Measurements from ENCODE around the gene CEP20.

The CEP20 gene

DNA sequence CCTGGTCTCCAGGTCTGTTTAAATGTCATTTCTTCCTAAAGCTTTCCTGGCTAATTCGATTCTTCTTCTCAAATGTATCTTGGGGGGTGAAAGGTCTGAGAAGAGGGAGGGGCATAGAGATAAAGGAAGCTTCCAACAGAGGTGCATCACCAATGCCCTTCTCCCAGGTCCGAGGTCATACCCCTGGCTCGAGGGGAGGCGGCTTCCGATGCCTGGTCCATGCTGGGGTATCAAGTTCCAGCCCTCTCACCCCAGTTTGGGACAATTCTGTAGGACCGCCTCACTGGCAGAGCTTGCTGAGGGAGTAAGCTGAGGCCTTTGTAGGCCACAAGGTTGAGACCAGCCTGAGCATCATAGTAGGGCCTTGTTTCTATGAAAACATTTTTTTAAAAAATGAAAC, 10.3 kb upstream of the CEP20 start:
- no peak for DNase-seq (ENCODE audit: low read depth, low spot score)

GRCh38 chr16:15897834-15898254, 9.4 kb upstream of the CEP20 start:
- DNase-seq (ENCODE audit: low read depth, low spot score): no peak

- no peak for DNase-seq (ENCODE audit: low read depth, low spot score)
Observed at GRCh38 chr16:15897121-15897780, 8.8 kb upstream of the CEP20 start.

- DNase-seq (ENCODE audit: low read depth, low spot score): no peak
Observed at GRCh38 chr16:15894571-15895374, 6.4 kb upstream of the CEP20 start.

DNA sequence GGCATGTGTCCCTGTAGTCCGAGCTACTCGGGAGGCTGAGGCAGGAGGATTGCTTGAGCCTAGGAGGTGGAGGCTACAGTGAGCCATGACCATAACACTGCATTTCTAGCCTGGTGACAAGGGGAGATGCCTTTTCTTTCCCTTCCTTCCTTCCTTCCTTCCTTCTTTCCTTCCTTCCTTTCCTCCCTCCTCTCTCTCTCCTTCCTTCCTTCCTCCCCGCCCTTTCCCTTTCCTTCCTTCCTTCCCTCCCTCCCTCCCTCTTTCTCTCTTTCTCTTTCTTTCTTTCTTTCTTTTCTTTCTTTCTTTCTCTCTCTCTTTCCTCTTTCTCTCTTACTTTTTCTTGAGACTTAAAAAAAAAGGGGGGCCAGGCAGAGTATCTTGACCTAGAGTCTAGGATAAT, 3.1 kb upstream of the CEP20 start:
- no peak for DNase-seq (ENCODE audit: low read depth, low spot score)

DNA sequence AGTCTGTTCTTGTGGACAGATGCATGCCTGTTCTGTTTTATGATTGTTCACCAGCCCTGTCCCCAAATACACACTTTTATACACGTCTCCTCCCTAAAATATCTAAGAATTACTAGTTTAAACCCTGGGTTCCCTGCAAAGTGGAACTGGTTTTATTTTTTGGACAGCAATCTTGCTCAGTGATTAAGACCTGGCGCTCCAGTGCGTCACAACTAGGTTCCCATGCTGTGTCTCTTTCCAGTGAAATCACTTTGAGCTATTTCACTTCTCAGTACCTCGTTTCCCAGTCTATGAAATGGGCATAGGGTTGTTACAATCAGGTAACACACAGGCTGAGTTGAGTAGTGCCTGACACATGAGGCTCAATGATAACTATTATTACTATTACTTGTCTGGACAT, 1.1 kb downstream of the CEP20 start:
- DNase-seq (ENCODE audit: low read depth, low spot score): no peak

DNA sequence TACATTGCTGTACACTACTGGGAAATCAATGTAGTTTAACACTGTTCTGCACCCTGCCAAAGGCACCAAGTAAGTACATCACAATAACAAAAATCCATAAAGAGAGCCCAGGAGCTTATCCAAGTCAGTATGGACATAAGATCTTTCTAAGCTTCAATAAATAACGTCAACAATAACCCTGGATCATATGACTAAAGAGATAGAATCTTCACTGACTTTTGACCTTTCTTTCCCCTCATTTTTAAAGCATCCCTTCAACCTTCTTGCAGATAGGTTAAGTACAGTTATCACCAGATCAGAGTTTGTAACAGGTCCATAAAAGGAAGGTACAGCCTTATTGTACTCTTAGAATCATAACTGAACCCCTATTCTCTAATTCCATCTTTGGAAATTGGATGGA, 2.3 kb downstream of the CEP20 start:
- no peak for DNase-seq (ENCODE audit: low read depth, low spot score)

DNA sequence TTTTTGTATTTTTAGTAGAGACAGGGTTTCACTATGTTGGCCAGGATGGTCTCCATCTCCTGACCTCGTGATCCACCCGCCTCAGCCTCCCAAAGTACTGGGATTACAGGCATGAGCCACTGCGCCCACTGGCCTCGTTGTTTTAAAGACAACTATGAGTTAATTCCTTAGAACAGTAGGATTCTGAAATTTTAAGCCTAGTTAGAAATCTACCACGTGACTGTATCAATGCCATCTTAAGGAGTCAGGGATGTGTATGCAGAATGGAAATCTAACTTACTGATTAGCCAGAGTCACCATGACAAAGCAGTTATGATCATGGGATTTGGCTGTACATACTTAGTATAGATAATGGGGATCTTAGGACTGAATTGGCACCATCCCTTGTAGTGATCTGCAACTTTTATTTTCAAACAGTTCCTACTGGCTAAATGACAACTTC, 2.8 kb downstream of the CEP20 start:
- DNase-seq (ENCODE audit: low read depth, low spot score): no peak

DNA sequence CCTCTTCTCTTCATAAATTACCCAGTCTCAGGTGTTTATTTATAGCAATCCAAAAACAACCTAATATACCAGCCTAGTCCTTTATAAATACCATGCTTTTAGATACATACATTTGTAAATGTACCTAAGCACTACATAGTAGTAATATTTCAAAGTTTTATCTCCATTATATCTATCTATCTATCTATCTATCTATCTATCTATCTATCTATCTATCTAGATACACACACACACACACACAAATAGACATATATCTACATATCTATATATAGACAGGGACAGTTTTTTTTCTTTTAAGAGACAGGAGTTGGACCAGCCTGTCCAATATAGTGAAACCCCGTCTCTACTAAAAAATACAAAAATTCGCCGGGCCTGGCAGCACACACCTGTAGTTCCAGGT, 5.8 kb downstream of the CEP20 start:
- no peak for DNase-seq (ENCODE audit: low read depth, low spot score)

GRCh38 chr16:15881794-15882379, 6.5 kb downstream of the CEP20 start:
- no peak for DNase-seq (ENCODE audit: low read depth, low spot score)

DNA sequence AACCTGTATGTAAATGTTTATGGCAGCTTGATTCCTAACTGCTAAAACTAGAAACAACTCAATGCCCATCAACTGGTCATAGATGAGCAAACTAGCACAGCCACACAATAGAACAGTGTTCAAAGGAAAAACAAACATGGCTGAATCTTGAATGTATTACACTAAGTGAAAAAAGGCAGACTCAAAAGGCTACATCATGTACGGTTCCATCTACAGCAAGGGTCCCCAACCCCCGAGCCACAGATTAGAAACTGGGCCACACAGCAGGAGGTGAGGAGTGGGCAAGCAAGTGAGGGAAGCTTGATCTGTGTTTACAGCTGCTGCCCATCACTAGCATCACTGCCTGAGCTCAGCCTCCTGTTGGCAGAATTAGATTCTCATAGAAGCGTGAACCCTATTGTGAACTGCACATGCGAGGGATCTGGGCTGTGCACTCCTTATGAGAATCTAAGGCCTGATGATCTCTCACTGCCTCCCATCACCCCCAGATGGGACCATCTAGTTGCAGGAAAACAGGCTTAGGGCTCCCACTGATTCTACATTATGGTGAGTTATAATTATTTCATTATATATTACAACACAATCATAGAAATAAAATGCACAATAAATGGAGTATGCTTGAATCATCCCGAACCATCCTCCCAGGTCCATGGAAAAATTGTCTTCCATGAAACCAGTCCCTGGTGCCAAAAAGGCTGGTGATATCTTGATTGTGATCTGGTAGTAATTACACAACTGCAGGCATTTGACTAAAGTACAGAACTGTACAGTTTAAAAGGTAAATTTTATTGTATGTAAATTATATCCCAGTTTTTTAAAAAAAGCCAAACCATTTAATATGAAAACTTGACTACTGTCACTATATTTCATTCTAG, 7.7 kb downstream of the CEP20 start:
- DNase-seq (ENCODE audit: low read depth, low spot score): no peak

- DNase-seq (ENCODE audit: low read depth, low spot score): no peak
Observed at GRCh38 chr16:15879255-15879811, 9.1 kb downstream of the CEP20 start.

- DNase-seq (ENCODE audit: low read depth, low spot score): no peak
Observed at GRCh38 chr16:15876503-15876902, 11.9 kb downstream of the CEP20 start.

GRCh38 chr16:15874745-15875314, 13.6 kb downstream of the CEP20 start:
- no peak for DNase-seq (ENCODE audit: low read depth, low spot score)

DNA sequence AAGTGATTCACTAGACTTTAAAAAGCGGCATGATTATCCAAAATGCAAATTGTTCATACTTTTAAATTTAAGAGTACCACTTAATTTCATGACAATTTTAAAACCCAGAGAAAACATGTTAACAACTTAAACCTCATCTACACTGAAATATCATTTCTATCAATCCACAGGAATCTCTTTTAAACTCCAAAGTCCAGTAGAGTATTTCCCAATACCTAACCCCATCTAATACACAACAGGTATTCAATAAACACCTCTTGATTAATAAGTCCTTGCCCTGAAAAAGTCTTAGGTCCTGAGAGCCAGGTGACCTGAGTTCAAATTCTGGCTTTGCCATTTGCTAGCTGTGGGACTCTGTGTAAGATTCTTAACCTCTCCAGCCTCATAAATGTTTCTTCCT, 14.7 kb downstream of the CEP20 start:
- DNase-seq (ENCODE audit: low read depth, low spot score): no peak

DNA sequence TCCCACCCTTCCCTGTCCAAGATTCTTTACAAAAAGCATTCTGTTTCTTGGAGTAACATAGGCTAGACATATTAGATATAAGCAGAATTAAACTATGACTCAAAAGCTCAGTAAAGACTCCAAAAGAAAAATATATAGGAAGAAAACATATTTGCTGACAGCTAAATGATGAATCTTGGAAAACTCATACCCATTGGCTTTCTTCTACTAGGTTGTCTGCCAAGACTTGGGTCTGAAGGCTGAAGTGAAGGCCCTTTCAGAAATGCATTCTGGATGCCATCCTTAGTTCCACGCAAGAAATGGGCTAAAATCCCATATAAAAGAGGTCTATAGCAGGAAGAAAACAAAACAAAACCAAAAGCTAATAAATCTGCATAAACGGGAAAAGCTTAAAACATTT, 15.1 kb downstream of the CEP20 start:
- no peak for DNase-seq (ENCODE audit: low read depth, low spot score)

GRCh38 chr16:15870011-15870410, 18.4 kb downstream of the CEP20 start:
- no peak for DNase-seq (ENCODE audit: low read depth, low spot score)

DNA sequence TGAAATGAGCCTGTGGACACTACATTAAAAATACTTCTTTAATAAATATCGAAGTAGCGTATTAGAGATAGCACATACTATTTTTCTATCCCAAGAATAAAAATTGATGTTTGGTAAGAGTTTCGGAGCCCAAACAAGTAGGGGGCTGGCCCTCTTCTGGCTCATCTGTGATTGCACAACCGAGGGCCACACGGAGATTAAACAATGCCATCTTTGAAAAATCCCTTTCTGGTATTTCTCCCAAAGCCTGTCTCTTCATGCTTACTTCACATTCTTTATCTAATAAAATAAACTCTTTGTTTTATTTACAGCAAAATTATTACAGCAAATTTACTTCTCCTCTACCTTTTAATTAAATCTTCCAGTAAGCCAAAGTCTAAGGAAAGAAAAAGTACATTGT, 22.0 kb downstream of the CEP20 start:
- DNase-seq (ENCODE audit: low read depth, low spot score): no peak

DNA sequence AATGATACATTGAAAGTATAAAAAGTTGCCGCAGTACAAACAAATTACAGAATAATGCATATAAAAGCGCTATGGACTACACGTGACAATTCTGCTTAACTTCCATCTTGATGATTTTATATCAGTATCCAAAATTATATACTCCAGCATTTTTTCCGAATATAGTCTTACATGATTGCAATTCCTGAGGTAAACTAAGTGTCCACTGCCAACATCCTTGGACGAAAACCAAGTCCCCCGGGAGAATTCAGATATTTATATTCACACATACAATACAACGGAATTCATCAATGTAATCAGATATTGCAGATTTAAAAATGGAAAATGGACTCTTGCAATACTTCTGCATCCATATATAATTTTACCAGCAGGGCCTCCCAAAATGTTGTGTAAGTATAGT, 22.7 kb downstream of the CEP20 start:
- DNase-seq (ENCODE audit: low read depth, low spot score): no peak

- DNase-seq (ENCODE audit: low read depth, low spot score): no peak
Observed at GRCh38 chr16:15864939-15865338, 23.5 kb downstream of the CEP20 start.

DNA sequence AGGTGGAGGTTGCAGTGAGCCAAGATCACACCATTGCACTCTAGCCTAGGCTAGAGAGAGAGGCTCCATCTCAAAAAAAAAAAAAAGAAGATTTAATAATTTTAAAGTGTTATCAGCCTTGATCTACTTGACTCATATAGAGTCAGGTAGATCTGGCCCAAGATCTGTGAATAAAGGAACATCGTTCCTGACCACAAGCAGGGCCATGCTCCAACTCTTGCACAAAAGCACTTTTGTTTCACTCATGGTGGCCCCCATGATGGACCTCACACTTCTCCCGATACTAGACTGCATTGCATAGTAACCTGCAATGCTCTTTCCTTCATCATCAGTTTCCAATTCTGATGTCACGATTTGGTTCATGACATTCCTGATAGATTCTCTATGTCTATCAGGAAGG, 26.4 kb downstream of the CEP20 start:
- no peak for DNase-seq (ENCODE audit: low read depth, low spot score)

Measured in activated CD4-positive, CD25-positive, alpha-beta regulatory T cell treated with anti-CD3 and anti-CD28 coated beads, Interleukin-2, amount 50 U/mL, for 16 hours (primary cell).